ENCODE results near the gene SELENOF.
"Not testable (repeated sequence)": the region's sequence is repeated elsewhere in the genome, so short reads cannot be mapped to it uniquely, and the experiment has no call there.

Gene SELENOF

DNA sequence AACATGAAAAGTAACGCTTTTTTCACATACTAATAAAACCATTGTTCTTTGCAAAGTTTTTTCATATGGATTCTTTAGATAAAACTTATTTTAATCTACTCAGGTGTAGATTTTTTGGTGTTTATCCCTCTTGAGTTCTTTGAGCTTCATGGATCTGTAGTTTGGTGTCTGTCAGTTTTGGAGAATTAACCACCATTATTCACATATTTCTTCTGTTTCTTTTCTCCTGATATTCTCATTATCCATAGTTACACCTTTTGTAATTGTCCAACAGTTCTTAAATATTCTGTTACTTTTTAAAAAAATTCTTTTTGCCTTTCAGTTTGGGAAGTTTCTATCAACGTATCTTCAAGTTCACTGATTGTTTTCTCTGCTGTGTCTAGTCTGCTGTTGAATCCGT is 19.1 kb upstream of the SELENOF start:
- Mint-ChIP-seq H3K27ac (no peak overlapping the region), H3K9me3 (no peaks in the 10 kb centered on the region), H3K27me3 (no peaks in the 10 kb centered on the region), H3K4me3 (no peak overlapping the region), H3K4me1 (peaks cover 46% of the 10 kb centered on the region), H3K36me3 (no peaks in the 10 kb centered on the region)

DNA sequence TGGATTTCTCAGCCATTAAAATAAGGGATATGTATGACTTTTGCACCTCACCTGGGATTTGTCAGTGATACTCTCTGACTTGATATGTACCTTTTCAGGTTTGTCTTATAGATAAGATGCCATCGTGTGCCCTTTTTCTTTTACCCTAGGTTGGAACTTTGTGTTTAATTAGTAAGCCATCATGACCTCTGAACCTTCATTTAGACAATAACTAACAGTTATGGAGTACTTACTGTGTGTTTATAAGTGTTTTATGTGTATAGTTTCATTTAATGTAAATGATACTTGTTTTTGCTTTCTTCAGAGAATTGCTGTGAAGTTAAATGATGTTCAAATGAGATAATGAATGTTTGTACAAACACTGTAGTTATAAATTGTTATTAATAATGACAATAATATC is 14.9 kb upstream of the SELENOF start:
- Mint-ChIP-seq H3K4me3 (no peak overlapping the region), H3K27me3 (no peaks in the 10 kb centered on the region), H3K36me3 (peaks cover 10% of the 10 kb centered on the region), H3K4me1 (peaks cover 46% of the 10 kb centered on the region), H3K27ac (no peak overlapping the region), H3K9me3 (no peaks in the 10 kb centered on the region)

DNA sequence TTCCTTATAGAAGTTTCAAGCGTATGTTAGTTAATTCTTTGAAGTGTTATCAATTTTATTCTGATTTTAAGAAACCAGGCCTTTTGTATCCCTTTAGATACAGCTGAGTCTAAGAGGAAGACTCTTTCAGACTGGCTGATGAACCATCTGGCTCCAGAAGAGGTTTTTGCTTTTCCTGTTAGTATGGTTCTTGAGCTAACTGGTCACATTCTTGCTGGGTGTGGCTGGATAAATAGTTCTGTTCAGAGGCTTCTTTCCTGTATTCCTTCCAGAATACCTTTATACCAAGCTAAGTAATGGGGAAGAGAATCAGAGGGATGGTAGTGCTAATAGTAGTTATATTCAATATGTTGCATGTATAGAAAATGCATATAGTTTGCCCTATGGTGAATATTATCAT is 13.0 kb upstream of the SELENOF start:
- peaks cover 34% of the 10 kb centered on the region for H3K4me1 Mint-ChIP-seq
- H3K4me3 Mint-ChIP-seq, result no peak overlapping the region
- H3K36me3 Mint-ChIP-seq, result peaks cover 16% of the 10 kb centered on the region
- no peaks in the 10 kb centered on the region for H3K27me3 Mint-ChIP-seq
- no peak overlapping the region for H3K27ac Mint-ChIP-seq
- H3K9me3 Mint-ChIP-seq, result peaks cover 5% of the 10 kb centered on the region

DNA sequence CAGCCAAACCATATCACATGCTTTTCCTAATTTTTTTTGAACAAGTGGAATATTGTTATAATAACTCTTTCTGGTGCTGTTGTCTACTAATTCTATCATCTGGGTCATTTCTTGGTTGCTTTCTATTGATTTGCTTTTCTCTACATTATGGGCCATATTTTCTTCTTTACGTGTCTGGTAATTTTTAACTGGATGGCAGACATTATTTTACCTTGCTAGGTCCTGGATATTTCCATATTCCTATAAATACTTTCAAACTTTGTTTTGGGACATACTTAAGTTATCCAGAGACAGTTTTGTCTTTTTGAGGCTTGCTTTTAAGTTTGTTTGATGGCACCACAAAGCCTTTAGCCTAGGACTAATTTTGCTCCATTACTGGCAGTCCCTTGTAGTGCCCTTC is 11.8 kb upstream of the SELENOF start:
- Mint-ChIP-seq H3K27ac (no peak overlapping the region), H3K36me3 (peaks cover 18% of the 10 kb centered on the region), H3K4me1 (peaks cover 26% of the 10 kb centered on the region), H3K27me3 (no peaks in the 10 kb centered on the region), H3K4me3 (no peak overlapping the region), H3K9me3 (peaks cover 5% of the 10 kb centered on the region)

DNA sequence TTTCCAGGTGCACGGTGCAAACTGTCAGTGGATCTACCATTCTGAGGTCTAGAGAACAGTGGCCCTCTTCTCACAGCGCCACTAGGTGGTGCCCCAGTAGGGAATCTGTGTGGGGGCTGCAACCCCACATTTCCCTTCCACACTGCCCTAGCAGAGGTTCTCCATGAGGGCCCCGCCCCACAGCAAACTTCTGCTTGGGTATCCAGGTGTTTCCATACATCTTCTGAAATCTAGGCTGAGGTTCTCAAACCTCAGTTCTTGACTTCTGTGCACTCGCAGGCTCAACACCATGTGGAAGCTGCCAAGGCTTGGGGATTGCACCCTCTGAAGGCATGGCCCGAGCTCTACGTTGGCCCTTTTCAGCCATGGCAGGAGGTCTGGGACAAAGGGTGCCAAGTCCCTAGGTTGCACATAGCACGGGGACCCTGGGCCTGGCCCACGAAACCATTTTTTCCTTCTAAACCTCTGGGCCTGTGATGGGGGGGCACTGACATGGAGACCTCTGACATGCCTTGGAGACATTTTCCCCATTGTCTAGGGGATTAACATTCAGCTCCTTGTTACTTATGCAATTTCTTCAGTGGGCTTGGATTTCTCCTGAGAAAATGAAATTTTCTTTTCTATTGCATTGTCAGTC is 10.5 kb upstream of the SELENOF start:
- Mint-ChIP-seq H3K4me3 (no peak overlapping the region), H3K4me1 (peaks cover 26% of the 10 kb centered on the region), H3K36me3 (peaks cover 19% of the 10 kb centered on the region), H3K9me3 (peaks cover 5% of the 10 kb centered on the region), H3K27ac (no peak overlapping the region), H3K27me3 (no peaks in the 10 kb centered on the region)

DNA sequence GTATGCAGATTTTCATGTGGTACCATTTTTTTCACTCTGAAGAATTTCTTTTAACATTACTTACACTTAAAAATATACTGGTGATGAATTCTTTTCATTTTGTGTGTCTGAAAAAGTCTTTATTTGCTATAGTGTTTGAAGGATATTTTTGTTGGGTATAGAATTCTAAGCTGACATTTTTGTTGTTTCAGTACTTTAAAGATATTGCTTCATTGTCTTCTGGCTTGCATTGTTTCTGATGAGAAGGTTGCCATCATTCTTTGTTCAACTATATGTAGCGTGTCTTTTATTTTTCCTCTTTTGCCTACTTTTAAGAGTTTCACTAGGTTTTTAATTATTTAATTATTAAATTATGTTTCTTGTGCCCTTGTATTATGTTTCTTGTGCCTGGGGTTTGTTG is 8.5 kb upstream of the SELENOF start:
- H3K27me3 Mint-ChIP-seq, result no peaks in the 10 kb centered on the region
- H3K4me3 Mint-ChIP-seq, result no peak overlapping the region
- H3K9me3 Mint-ChIP-seq, result peaks cover 5% of the 10 kb centered on the region
- peaks cover 19% of the 10 kb centered on the region for H3K36me3 Mint-ChIP-seq
- H3K27ac Mint-ChIP-seq, result no peak overlapping the region
- H3K4me1 Mint-ChIP-seq, result peaks cover 24% of the 10 kb centered on the region

DNA sequence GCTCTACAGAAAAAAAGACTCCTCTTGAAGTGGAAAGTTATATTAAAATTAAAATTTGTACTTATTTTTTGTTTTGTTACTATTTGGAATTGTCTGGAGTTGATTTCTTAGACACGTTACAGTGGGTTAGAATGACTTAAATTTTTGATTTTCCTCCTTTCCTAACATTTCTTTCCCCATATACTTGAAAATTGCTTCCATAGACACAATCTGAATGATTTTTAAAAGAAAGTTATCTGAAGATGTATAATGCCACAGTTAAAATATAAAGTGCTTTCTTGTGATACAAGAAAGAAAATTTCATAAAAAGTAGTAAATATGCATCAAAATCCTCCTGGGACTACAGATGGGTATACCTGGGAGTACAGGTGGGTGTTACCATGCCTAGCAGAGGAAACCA is 2.8 kb upstream of the SELENOF start:
- no peak overlapping the region for H3K27ac Mint-ChIP-seq
- peaks cover 6% of the 10 kb centered on the region for H3K36me3 Mint-ChIP-seq
- H3K9me3 Mint-ChIP-seq, result no peaks in the 10 kb centered on the region
- peaks cover 23% of the 10 kb centered on the region for H3K4me1 Mint-ChIP-seq
- H3K27me3 Mint-ChIP-seq, result no peaks in the 10 kb centered on the region
- H3K4me3 Mint-ChIP-seq, result peak overlapping the region; percentile 11

DNA sequence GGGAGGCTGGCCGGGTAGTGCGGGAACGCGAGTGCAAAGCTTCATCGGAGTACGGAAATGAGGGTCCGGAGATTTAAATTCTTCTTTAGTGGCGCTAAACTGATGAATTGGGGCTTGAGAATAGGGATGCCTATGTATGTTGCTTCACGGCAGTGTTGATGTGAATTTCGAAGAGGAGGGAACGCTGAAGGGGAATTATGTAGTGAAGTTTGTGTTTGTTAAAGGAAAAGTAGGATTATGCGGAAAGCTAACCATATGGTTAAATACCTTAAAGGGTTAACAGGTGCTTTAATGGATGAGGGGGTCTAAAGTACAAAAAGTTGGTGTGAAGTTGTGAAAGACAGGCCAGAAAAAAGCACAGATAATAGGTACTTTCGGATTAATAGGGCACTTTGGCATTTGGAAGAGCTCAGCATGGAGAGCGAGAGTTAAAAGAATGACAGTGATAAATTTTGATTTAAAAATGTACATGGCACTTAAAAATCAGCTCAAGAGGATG is 1.9 kb upstream of the SELENOF start:
- peaks cover 32% of the 10 kb centered on the region for H3K4me1 Mint-ChIP-seq
- H3K27me3 Mint-ChIP-seq, result no peaks in the 10 kb centered on the region
- no peak overlapping the region for H3K4me3 Mint-ChIP-seq
- peaks cover 13% of the 10 kb centered on the region for H3K36me3 Mint-ChIP-seq
- H3K9me3 Mint-ChIP-seq, result no peaks in the 10 kb centered on the region
- no peak overlapping the region for H3K27ac Mint-ChIP-seq

DNA sequence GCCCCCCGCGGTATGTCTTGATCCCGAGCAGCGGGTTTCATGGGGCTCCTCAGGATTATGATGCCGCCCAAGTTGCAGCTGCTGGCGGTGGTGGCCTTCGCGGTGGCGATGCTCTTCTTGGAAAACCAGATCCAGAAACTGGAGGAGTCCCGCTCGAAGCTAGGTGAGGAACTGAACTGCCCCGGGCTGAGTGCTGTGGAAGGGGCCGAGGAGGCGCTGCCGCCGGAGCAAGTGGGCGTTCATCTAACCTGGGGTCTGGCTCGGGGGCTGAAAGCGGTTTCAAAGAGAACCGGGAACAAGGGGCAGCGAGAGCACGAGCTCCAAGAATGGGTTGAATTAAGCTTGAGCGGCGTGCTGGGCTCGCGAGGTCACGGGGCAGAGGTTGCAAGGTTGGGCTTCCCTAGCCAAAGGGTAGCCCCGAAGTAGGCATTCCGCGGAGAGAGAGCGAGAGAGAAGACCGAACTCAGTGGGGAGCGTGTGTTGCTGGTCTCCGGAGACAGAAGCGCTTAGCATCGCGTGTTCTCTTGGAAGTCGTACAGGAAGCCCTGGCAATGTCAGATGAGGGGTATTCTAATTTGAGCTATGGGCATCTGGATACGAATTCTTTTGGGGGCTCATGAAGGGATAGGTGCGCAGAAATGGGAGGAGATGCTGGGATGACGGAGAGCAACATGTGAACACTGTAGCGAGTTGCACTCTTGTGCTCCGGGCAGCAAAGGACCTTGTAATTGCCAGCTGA is 1.2 kb upstream of the SELENOF start:
- H3K27me3 Mint-ChIP-seq, result no peaks in the 10 kb centered on the region
- no peak overlapping the region for H3K4me3 Mint-ChIP-seq
- peaks cover 37% of the 10 kb centered on the region for H3K4me1 Mint-ChIP-seq
- no peaks in the 10 kb centered on the region for H3K9me3 Mint-ChIP-seq
- H3K27ac Mint-ChIP-seq, result no peak overlapping the region
- H3K36me3 Mint-ChIP-seq, result peaks cover 13% of the 10 kb centered on the region

DNA sequence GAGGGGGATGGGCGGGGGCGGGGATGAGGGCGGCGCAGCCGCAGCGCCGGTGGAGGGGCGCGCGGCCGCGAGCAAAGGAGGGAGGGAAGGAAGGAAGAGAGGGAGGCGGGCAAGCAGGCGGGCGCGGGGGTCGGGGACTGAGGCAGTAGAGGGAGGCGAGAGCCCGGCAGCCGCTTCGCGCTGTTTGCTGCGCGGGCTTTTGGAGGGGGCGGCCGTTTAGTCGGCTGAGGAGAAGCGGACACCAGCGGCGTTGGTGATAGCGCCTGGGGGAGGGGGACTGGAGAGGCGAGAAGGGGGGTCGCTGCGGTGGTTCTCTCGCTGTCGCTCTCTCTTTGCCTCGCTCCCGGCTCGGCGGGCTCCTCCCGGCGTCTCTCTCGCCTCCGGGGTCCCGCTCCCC is 673 bp upstream of the SELENOF start, which contains the start of gene HS2ST1:
Gene HS2ST1, plus strand, starts transcription at position 35 of the 397 bp plus-strand sequence.
- no peak within 1 kb of the TSS for H3K27ac Mint-ChIP-seq
- H3K9me3 Mint-ChIP-seq, result no peaks in the 10 kb centered on the region

DNA sequence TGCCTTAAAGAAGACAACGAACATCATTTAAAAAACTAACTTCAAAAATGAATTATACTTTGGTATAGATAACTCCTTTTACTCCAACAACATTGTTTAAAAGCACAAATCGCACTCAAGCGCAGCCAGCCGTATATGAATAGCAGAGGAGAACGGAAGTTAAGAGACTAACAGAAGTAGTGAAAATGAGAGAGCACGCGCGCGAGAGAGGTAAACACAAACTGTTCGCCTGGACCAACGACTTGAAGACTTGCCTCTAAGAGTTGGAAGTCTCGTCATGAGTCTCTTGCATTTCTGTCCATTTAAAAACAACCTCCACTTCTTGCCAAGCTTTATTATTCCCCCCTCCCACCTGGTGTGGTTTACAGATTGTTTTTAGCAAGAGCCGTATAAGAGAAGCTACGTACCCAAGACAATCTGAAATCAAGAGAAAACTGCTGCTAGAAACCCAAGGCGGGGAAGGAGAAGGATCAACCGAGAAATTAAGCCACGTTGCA is 479 bp downstream of the SELENOF start:
- no peaks in the 10 kb centered on the region for H3K27me3 Mint-ChIP-seq
- H3K36me3 Mint-ChIP-seq, result peaks cover 21% of the 10 kb centered on the region
- no peak overlapping the region for H3K27ac Mint-ChIP-seq
- no peak overlapping the region for H3K4me3 Mint-ChIP-seq
- no peaks in the 10 kb centered on the region for H3K9me3 Mint-ChIP-seq
- peaks cover 50% of the 10 kb centered on the region for H3K4me1 Mint-ChIP-seq

More for the DNA sequence above, 673 bp upstream of the SELENOF start, which contains the start of gene HS2ST1:
- Mint-ChIP-seq H3K36me3 (peaks cover 17% of the 10 kb centered on the region), H3K4me3 (no peak within 1 kb of the TSS), H3K27me3 (no peaks in the 10 kb centered on the region), H3K4me1 (peaks cover 41% of the 10 kb centered on the region)

DNA sequence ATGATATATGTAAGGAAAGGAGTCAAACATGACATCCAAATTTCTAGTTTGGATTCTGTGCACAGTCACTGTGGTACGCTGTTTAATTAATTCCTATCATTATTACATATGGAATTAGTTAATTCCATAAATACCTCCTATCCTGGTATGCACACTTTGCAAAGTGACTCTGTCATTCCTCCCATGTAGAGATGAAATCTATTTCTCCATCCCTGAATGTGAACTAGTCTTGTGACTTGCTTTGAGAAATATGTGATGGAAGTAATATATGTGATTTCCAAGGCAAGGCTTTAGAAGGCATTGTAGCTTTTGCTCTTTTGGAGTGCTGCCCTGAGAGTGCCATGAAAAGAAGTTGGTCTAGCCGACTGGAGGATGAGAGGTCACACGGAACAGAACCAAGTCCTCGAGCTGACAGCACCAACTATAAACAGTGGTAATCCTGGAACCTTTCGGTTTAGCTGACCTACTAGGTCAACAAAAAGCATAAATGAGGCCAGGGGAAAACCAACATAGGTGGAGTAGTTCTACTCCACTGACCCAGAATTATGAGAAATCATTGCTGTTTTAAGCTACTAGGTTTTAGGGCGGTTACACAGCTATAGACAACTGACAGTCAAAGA is 1.5 kb downstream of the SELENOF start:
- Mint-ChIP-seq H3K4me1 (peaks cover 51% of the 10 kb centered on the region), H3K9me3 (no peaks in the 10 kb centered on the region), H3K36me3 (peaks cover 21% of the 10 kb centered on the region), H3K27ac (no peak overlapping the region), H3K27me3 (no peaks in the 10 kb centered on the region), H3K4me3 (no peak overlapping the region)

DNA sequence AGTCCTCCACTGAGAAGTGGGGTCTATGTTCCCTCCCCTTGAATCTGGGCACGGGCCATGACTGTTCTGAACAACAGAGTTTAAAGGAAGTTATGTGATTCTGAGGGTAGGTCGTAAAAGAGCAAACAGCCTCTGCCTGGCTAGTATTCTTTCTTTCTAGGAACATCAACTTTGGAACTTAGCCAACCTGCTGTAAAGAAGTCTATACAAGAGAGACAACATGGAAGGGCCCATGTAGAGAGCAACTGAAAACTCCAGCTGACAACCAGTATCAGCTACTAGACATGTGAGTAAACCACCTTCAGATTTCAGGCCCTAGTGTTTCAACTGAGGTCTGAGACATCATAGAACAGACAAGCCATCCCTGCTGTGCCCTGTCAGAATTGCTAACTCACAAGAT is 7.5 kb downstream of the SELENOF start:
- Mint-ChIP-seq H3K4me3 (no peak overlapping the region), H3K27me3 (no peaks in the 10 kb centered on the region), H3K36me3 (peaks cover 17% of the 10 kb centered on the region), H3K27ac (no peak overlapping the region), H3K4me1 (peaks cover 48% of the 10 kb centered on the region), H3K9me3 (no peaks in the 10 kb centered on the region)

DNA sequence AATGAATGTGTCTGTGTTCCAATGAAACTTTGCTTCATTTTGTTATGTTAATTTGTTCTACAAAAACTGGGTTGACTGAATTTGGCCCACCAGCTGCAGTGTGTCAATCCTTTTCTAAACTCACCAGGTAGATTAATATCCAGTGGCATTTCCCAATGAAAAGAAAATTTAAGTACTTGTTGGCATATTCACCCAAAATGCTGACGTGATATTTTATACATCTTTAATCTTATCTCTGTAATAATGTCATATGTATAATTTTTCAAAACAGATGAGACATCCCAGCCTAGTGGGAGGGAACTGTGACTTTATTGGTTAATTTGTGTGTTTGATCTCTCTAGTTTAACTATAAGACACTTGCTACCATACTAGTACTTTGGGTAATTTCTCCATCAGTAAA is 8.1 kb downstream of the SELENOF start:
- H3K27ac Mint-ChIP-seq, result no peak overlapping the region
- peaks cover 12% of the 10 kb centered on the region for H3K36me3 Mint-ChIP-seq
- no peaks in the 10 kb centered on the region for H3K9me3 Mint-ChIP-seq
- peaks cover 43% of the 10 kb centered on the region for H3K4me1 Mint-ChIP-seq
- H3K27me3 Mint-ChIP-seq, result no peaks in the 10 kb centered on the region
- H3K4me3 Mint-ChIP-seq, result no peak overlapping the region

DNA sequence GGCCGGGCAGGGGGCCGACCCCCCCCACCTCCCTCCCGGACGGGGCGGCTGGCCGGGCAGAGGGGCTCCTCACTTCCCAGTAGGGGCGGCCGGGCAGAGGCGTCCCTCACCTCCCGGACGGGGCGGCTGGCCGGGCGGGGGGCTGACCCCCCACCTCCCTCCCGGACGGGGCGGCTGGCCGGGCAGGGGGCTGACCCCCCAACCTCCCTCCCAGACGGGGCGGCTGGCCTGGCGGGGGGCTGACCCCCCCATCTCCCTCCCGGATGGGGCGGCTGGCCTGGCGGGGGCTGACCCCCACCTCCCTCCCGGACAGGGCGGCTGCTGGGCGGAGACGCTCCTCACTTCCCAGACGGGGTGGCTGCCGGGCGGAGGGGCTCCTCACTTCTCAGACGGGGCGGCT is 14.5 kb downstream of the SELENOF start:
- not testable (repeated sequence) for H3K27me3 Mint-ChIP-seq, H3K9me3 Mint-ChIP-seq, H3K27ac Mint-ChIP-seq, H3K4me3 Mint-ChIP-seq, H3K36me3 Mint-ChIP-seq
- H3K4me1 Mint-ChIP-seq, result peaks cover 38% of the 10 kb centered on the region

DNA sequence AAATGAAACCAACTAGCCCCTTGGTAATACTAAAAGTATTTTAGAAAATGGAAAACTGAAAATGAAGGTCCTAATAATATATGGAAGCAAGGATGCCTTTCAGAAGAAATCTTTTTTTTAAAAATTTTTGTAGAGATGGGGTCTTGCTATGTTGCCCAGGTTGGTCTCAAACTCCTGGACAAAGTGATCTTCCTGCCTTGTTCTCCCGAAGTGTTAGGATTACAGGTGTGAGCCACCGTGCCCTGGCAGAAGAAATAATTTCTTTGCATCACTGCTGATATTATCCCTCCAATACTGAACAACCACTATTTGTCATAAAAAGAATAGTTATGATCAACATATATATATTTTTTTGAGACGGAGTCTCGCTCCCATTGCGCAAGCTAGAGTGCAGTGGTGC is 25.6 kb downstream of the SELENOF start:
- Mint-ChIP-seq H3K4me1 (peaks cover 35% of the 10 kb centered on the region), H3K9me3 (no peaks in the 10 kb centered on the region), H3K36me3 (peaks cover 10% of the 10 kb centered on the region), H3K27me3 (no peaks in the 10 kb centered on the region), H3K27ac (no peak overlapping the region), H3K4me3 (no peak overlapping the region)
